ELR (cell line): Measurements from ENCODE around the gene GREB1L.
"Not testable (repeated sequence)": the region's sequence is repeated elsewhere in the genome, so short reads cannot be mapped to it uniquely, and the experiment has no call there.

Experiments used
- DNase-seq: peaks from one replicate; pipeline ENCODE4 v3.0.0-alpha.2; 2015; ENCODE audit warnings: low read depth

Gene GREB1L

GRCh38 chr18:21366896-21367295 is 124.9 kb downstream of the GREB1L start:
- no peak for DNase-seq

GRCh38 chr18:21369146-21369545 is 127.1 kb downstream of the GREB1L start:
- no peak for DNase-seq

- DNase-seq: not testable (repeated sequence)
These were observed 127.6 kb downstream of the GREB1L start for GRCh38 chr18:21369597-21369996.

GRCh38 chr18:21383031-21383430 is 141.0 kb downstream of the GREB1L start:
- DNase-seq: no peak

- no peak for DNase-seq
These were observed 144.7 kb downstream of the GREB1L start for GRCh38 chr18:21386523-21387240.

- no peak for DNase-seq
These were observed 145.9 kb downstream of the GREB1L start for GRCh38 chr18:21387886-21388285.

GRCh38 chr18:21389283-21389682 is 147.3 kb downstream of the GREB1L start:
- DNase-seq: peak; percentile 31

GRCh38 chr18:21389903-21390302 is 147.9 kb downstream of the GREB1L start:
- DNase-seq: peak; percentile 73

- DNase-seq: peak; percentile 96
These were observed 149.1 kb downstream of the GREB1L start for GRCh38 chr18:21391074-21391673.

- no peak for DNase-seq
These were observed 152.0 kb downstream of the GREB1L start for GRCh38 chr18:21393986-21394385.

GRCh38 chr18:21398121-21398520 is 156.1 kb downstream of the GREB1L start:
- no peak for DNase-seq

GRCh38 chr18:21402272-21402671 is 160.2 kb downstream of the GREB1L start:
- DNase-seq: no peak

- no peak for DNase-seq
These were observed 162.4 kb downstream of the GREB1L start for GRCh38 chr18:21404426-21404825.

GRCh38 chr18:21406116-21406515 is 164.1 kb downstream of the GREB1L start:
- DNase-seq: peak; percentile 50

GRCh38 chr18:21408681-21409080 is 166.6 kb downstream of the GREB1L start:
- DNase-seq: no peak

GRCh38 chr18:21433436-21433835 is 191.4 kb downstream of the GREB1L start:
- DNase-seq: peak; percentile 58

GRCh38 chr18:21439431-21439846 is 197.4 kb downstream of the GREB1L start:
- peak; percentile 94 for DNase-seq

- no peak for DNase-seq
These were observed 199.6 kb downstream of the GREB1L start for GRCh38 chr18:21441670-21442069.

GRCh38 chr18:21443776-21444464 is 201.9 kb downstream of the GREB1L start:
- DNase-seq: no peak

GRCh38 chr18:21444465-21445212 is 202.6 kb downstream of the GREB1L start:
- peak; percentile 77 for DNase-seq

GRCh38 chr18:21448299-21448698 is 206.3 kb downstream of the GREB1L start:
- DNase-seq: peak; percentile 40
